NCI-H2029 (cell line): ENCODE data around the gene PDZK1.
"Not testable (repeated sequence)": the region's sequence is repeated elsewhere in the genome, so short reads cannot be mapped to it uniquely, and the experiment has no call there.

Source experiments
- DNase-seq: peaks from one replicate; lab custom pipeline; 2025; lab: John Stamatoyannopoulos, UW

PDZK1 gene

GRCh38 chr1:145656245-145656943, 50.8 kb downstream of the PDZK1 start:
- not testable (repeated sequence) for DNase-seq

- DNase-seq, result not testable (repeated sequence)
These were observed 63.2 kb downstream of the PDZK1 start for GRCh38 chr1:145643990-145644389.

GRCh38 chr1:145641886-145642285, 65.3 kb downstream of the PDZK1 start:
- not testable (repeated sequence) for DNase-seq

GRCh38 chr1:145636237-145636636, 70.9 kb downstream of the PDZK1 start:
- DNase-seq, result not testable (repeated sequence)

- not testable (repeated sequence) for DNase-seq
These were observed 85.0 kb downstream of the PDZK1 start for GRCh38 chr1:145622177-145622576.
